Epithelial cell of proximal tubule (primary cell): Measurements from ENCODE around the gene UBAP2L. TPM values are rescaled to one million over a fixed set of nuclear protein-coding genes. Genes with fewer than 3 reads are reported as not detected.

ENCODE experiments used
- DNase-seq: peaks from one replicate; pipeline ENCODE4 v3.0.0-alpha.2; 2011; ENCODE audit warnings: low read depth
- H3K4me3 ChIP-seq: 2 replicates; pipeline ENCODE4 v1.5.1; 2011; ENCODE audit warnings: low read depth, mild to moderate bottlenecking, low read length
- CTCF ChIP-seq: conservative IDR thresholded peaks from 2 replicates; pipeline ENCODE4 v1.5.1; 2012; ENCODE audit warnings: low read depth, mild to moderate bottlenecking, low read length
- total RNA-seq: library from RNA; depleted of rRNA; stranded (reverse); fragments of >200 nt; gene quantifications from 2 replicates; pipeline ENCODE4 v1.2.3, GENCODE V29; 2015

Gene UBAP2L, protein sequence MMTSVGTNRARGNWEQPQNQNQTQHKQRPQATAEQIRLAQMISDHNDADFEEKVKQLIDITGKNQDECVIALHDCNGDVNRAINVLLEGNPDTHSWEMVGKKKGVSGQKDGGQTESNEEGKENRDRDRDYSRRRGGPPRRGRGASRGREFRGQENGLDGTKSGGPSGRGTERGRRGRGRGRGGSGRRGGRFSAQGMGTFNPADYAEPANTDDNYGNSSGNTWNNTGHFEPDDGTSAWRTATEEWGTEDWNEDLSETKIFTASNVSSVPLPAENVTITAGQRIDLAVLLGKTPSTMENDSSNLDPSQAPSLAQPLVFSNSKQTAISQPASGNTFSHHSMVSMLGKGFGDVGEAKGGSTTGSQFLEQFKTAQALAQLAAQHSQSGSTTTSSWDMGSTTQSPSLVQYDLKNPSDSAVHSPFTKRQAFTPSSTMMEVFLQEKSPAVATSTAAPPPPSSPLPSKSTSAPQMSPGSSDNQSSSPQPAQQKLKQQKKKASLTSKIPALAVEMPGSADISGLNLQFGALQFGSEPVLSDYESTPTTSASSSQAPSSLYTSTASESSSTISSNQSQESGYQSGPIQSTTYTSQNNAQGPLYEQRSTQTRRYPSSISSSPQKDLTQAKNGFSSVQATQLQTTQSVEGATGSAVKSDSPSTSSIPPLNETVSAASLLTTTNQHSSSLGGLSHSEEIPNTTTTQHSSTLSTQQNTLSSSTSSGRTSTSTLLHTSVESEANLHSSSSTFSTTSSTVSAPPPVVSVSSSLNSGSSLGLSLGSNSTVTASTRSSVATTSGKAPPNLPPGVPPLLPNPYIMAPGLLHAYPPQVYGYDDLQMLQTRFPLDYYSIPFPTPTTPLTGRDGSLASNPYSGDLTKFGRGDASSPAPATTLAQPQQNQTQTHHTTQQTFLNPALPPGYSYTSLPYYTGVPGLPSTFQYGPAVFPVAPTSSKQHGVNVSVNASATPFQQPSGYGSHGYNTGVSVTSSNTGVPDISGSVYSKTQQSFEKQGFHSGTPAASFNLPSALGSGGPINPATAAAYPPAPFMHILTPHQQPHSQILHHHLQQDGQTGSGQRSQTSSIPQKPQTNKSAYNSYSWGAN
- 56.4 and 74.7 TPM in 2 replicates for total RNA-seq

DNA sequence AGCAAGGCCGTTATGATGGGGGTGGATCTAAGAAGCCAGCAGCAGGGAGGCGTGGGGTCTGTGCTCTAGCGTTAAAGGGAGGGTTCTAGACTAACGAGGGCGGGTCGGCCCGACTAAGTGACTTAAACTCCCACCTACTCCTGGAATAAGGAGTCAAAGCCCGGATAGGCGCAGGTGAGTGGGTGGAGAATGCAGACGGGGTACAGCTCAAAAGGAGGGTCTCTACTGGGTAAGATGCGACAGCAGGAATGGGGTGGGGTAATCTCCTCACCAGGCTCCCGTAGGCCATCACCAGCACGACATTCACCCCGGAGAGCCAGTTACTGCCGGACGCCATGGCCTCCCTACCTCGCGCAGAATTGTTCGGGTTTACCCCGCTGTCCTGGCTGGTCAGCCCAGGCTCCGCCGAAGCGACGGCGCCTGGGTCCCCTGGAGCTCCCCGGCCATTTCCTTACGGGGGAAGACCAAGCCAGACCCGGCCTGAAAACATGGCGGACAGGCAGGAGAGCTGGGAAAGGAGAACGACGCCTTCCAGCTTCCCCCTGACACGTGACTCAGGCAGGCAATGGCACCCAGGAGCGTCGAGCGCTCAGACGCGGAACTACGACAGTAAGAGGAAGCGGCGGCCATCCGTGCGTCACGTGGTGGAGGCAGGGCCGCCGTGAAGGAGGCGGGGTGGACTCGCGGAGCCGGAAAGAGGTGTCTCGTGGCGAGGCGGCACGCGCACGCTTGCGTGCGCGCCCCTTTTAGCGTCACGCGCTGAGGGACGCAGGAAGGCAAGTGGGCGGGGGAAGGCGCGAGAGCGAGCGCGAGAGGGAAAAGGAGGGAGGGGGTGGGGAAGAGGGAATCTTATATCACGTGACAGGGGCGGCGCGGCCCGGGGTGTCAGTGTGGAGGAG is at the start of gene UBAP2L:
TSS of gene UBAP2L (plus strand) at position 885 of the 899 bp plus-strand sequence. CDS start 4,169 bp downstream, outside the sequence.
- TF ChIP-seq CTCF, result no peak
- DNase-seq, result peak; percentile 76
- peak within 1 kb of the TSS; percentile 99 for H3K4me3 ChIP-seq

- no peak for DNase-seq
- no peak for TF ChIP-seq CTCF
- no peak overlapping the region for H3K4me3 ChIP-seq
Measured at GRCh38 chr1:154171223-154171583, 49.6 kb upstream of the UBAP2L start.

DNA sequence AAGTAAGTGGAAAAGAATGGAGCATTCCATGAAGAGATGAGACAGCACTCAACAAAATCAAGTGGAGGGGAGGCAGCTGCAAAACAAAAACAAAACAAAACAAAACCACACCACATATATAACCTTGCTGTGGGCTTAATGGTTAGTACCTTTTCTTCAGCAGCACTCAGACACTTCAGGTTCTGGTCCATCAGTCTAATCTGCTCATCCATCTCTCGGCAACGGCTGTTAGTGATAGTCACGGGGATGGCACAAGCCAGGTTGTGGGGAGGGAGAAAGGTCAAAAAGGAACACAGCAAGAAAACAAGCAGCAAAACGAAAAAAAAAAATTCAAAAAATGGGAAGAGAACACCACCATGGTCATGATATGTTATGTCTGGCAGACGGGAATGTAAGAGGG is 48.9 kb upstream of the UBAP2L start:
- TF ChIP-seq CTCF, result no peak
- no peak for DNase-seq
- H3K4me3 ChIP-seq, result no peak overlapping the region

DNA sequence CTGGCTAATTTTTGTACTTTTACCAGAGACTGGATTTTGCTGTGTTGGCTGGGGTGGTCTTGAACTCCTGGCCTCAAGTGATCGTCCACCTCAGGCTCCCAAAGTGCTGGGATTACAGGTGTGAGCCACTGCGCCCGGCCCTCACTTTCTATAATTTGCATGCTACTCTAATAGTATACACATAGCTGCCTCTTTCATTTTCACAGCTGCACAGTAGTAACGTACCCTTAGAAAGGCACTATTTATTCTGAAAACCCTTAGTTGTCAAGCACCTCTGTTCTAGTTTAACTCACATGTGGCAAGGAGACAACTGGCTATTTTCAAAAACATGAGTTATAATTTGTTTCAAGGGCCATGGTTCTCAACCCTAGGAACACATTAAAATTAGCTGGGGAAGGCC is 46.1 kb upstream of the UBAP2L start:
- no peak for DNase-seq
- no peak for TF ChIP-seq CTCF
- no peak overlapping the region for H3K4me3 ChIP-seq

- no peak overlapping the region for H3K4me3 ChIP-seq
- TF ChIP-seq CTCF, result no peak
- peak; percentile 46 for DNase-seq
Measured at GRCh38 chr1:154176337-154176736, 44.4 kb upstream of the UBAP2L start.

DNA sequence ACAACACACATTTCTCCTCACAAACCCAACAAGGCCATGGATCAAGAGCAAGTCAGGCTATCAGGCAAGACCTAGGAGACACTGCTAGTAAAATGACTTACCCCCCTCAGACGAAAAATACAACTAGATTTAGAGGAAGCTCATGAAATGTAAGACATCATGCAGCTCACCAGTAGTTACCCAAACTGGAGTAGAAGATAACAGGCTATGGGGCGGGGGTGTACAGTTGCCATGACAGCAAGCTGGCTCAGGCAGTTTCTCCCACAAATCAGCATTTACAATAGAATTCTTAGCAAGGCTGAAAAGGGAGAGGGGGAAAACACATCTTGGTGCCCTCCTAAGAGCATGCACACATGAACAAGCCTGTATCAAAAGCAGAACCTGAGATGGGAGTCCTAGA is 42.7 kb upstream of the UBAP2L start:
- DNase-seq, result no peak
- no peak for TF ChIP-seq CTCF
- no peak overlapping the region for H3K4me3 ChIP-seq
